ENCODE results near the gene SREBF2. TPM values are rescaled to one million over a fixed set of nuclear protein-coding genes. Genes with fewer than 3 reads are reported as not detected.
A peak's percentile ranks its signal among the peaks of the same experiment; 100 is the strongest.

Gene SREBF2
- total and polyA plus RNA-seq, 10 of the 15 experiments (the other 5 are each of a cell fraction or from before 2014, with no cell fraction given), result 2.4 to 177 (median 78.8) TPM

- TF ChIP-seq E4F1 (IDR thresholded peaks at IDR 0.05; ENCODE audit: borderline replicate concordance, partially characterized antibody) (no peak), GABPA (IDR thresholded peaks at IDR 0.05; ENCODE audit: low read depth) (no peak), HSF1 (IDR thresholded peaks at IDR 0.05; ENCODE audit: low read depth, low read length) (no peak), BCL11A (IDR thresholded peaks at IDR 0.05; ENCODE audit: low read depth, low read length) (peak; percentile 42; the same call in 1 of the 2 replicates), E2F4 (IDR thresholded peaks at IDR 0.05; ENCODE audit: low read depth, low read length) (no peak)
These were observed 29.8 kb downstream of the SREBF2 start (continued) for GRCh38 chr22:41862530-41863266.
